GM19455 (cell line): ENCODE measurements around the gene TNPO3.

ENCODE experiments used
- ATAC-seq: cut with Tn5 transposase; IDR thresholded peaks from one replicate; pipeline ENCODE4 v1.9.1; 2021; ENCODE audit not compliant: unreplicated experiment

Gene TNPO3

GRCh38 chr7:128940494-128941322, 114.2 kb downstream of the TNPO3 start:
- peak; percentile 54 for ATAC-seq

GRCh38 chr7:128939861-128940410, 115.0 kb downstream of the TNPO3 start:
- ATAC-seq: peak; percentile 33

GRCh38 chr7:128939075-128939860, 115.6 kb downstream of the TNPO3 start:
- ATAC-seq: no peak

- ATAC-seq: no peak
Measured at GRCh38 chr7:128938544-128939074, 116.3 kb downstream of the TNPO3 start.

- no peak for ATAC-seq
Measured at GRCh38 chr7:128937647-128938543, 117.0 kb downstream of the TNPO3 start, which contains the start of gene IRF5. Gene IRF5, plus strand, starts transcription at chr7:128937927. Its CDS starts 4,155 bp downstream, at chr7:128942082.

- no peak for ATAC-seq
Measured at GRCh38 chr7:128937271-128937646, 117.7 kb downstream of the TNPO3 start.

- ATAC-seq: no peak
Measured at GRCh38 chr7:128936798-128937197, 118.1 kb downstream of the TNPO3 start.

GRCh38 chr7:128935342-128935730, 119.6 kb downstream of the TNPO3 start:
- no peak for ATAC-seq

- peak; percentile 35 for ATAC-seq
Measured at GRCh38 chr7:128934361-128935341, 120.3 kb downstream of the TNPO3 start.

- ATAC-seq: peak; percentile 40
Measured at GRCh38 chr7:128933180-128933891, 121.6 kb downstream of the TNPO3 start.

GRCh38 chr7:128932862-128933179, 122.1 kb downstream of the TNPO3 start:
- peak; percentile 3 for ATAC-seq

- no peak for ATAC-seq
Measured at GRCh38 chr7:128931965-128932861, 122.7 kb downstream of the TNPO3 start.

GRCh38 chr7:128931190-128931798, 123.6 kb downstream of the TNPO3 start:
- ATAC-seq: no peak

GRCh38 chr7:128928882-128929788, 125.8 kb downstream of the TNPO3 start:
- ATAC-seq: no peak

- no peak for ATAC-seq
Measured at GRCh38 chr7:128928159-128928813, 126.6 kb downstream of the TNPO3 start.
